ENCODE data around the gene BCAR1. TPM values are rescaled to one million over a fixed set of nuclear protein-coding genes. Genes with fewer than 3 reads are reported as not detected.

Gene BCAR1
- total RNA-seq, 4 donors from 2014 or later: 51.1 to 89.9 (median 71.3) TPM

GRCh38 chr16:75204410-75204758 is 47.0 kb downstream of the BCAR1 start:
- TF ChIP-seq CTCF (IDR thresholded peaks at IDR 0.05) (no peak), POLR2A (IDR thresholded peaks at IDR 0.05) (no peak)
- H3K9me3 ChIP-seq: no peaks in the 10 kb centered on the region
- H3K27me3 ChIP-seq: no peaks in the 10 kb centered on the region
- intact Hi-C loops (cut with DNase I): loop anchor here (10.0 kb wide), 1 partner anchor 180 kb away; no protein-coding TSS in a partner anchor
- no peak overlapping the region for H3K4me3 ChIP-seq (replicated peaks in 1 of 3)
- no peak for DNase-seq
- H3K4me1 ChIP-seq: peaks cover 0 to 11% of the 10 kb centered on the region in 2 donors
- H3K36me3 ChIP-seq: no peaks in the 10 kb centered on the region
- 96 to 100% methylated on average over 1 to 6 of the region's 6 CpGs for WGBS, 2 donors
- no peak overlapping the region for H3K27ac ChIP-seq

- H3K36me3 ChIP-seq: no peaks in the 10 kb centered on the region
- no peaks in the 10 kb centered on the region for H3K27me3 ChIP-seq
- no peak overlapping the region for H3K27ac ChIP-seq
- no peaks in the 10 kb centered on the region for H3K9me3 ChIP-seq
- DNase-seq: no peak
- TF ChIP-seq CTCF (IDR thresholded peaks at IDR 0.05) (no peak), POLR2A (IDR thresholded peaks at IDR 0.05) (no peak)
- WGBS, 2 donors: 84% methylated on average over 9 to 13 of the region's 13 CpGs
- peaks cover 0 to 11% of the 10 kb centered on the region in 2 donors for H3K4me1 ChIP-seq
- intact Hi-C loops (cut with DNase I): loop anchor here (10.0 kb wide), 1 partner anchor 181 kb away; no protein-coding TSS in a partner anchor
- H3K4me3 ChIP-seq (replicated peaks in 1 of 3): no peak overlapping the region
These were observed 47.6 kb downstream of the BCAR1 start for GRCh38 chr16:75203667-75204409.

DNA sequence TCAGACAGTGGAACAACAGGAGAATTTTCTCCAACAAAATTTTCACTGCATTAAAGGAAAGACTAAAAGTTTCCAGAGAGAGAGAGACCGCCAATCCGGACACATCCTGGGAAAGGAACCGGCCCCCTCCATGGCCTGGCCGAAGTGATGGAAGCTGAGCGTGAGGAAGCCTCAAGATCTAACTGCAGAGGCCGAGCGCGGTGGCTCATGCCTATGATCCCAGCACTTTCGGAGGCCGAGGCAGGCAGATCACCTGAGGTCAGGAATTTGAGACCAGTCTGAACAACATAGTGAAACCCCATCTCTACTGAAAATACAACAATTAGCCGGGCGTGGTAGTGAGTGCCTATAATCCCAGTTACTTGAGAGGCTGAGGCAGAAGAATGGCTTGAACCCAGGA is 48.3 kb downstream of the BCAR1 start:
- Histone ChIP-seq H3K27ac (no peak overlapping the region), H3K4me3 (replicated peaks in 1 of 3) (no peak overlapping the region), H3K9me3 (no peaks in the 10 kb centered on the region), H3K4me1 (peaks cover 0 to 11% of the 10 kb centered on the region in 2 donors), H3K36me3 (no peaks in the 10 kb centered on the region), H3K27me3 (no peaks in the 10 kb centered on the region)
- no peak for TF ChIP-seq POLR2A (IDR thresholded peaks at IDR 0.05)
- TF ChIP-seq CTCF (IDR thresholded peaks at IDR 0.05): no peak
- no peak for DNase-seq
- 85 to 87% methylated on average over 11 to 12 of the region's 12 CpGs for WGBS, 2 donors
- intact Hi-C loops (cut with DNase I): loop anchor here (10.0 kb wide), 1 partner anchor 182 kb away; no protein-coding TSS in a partner anchor

- TF ChIP-seq CTCF (IDR thresholded peaks at IDR 0.05) (no peak), POLR2A (IDR thresholded peaks at IDR 0.05) (no peak)
- no peak for DNase-seq
- Histone ChIP-seq H3K36me3 (no peaks in the 10 kb centered on the region), H3K4me1 (peaks cover 0 to 11% of the 10 kb centered on the region in 2 donors), H3K27ac (no peak overlapping the region), H3K27me3 (no peaks in the 10 kb centered on the region), H3K9me3 (no peaks in the 10 kb centered on the region), H3K4me3 (replicated peaks in 1 of 3) (no peak overlapping the region)
- intact Hi-C loops (cut with DNase I): loop anchor here (10.0 kb wide), 1 partner anchor 183 kb away; no protein-coding TSS in a partner anchor
- WGBS, 2 donors: 92 to 94% methylated on average over 13 of the region's 13 CpGs
These were observed 49.3 kb downstream of the BCAR1 start for GRCh38 chr16:75202069-75202590.

DNA sequence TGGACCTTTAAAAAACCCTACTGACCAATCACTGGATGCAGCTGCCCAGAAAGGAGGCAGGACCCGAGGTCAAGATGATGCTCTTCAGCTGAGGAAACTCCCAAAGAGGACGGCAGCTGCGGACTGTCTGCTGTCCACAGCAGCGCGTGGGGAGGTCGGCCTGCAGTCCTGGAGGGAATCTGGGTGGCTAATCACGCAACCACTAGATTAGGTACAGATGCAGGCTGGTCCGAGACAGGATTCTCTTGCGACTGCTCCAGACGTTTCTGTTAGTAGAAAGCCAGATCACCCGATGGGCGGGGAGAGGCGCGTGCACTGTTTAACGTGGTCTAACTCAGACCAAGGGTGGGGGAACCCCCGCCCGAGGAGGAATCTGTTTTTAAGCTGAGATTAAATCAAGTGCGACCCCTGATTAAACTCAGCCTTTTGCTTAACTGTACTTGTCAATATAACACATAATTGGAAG is 53.3 kb downstream of the BCAR1 start:
- no peak for DNase-seq
- no peaks in the 10 kb centered on the region for H3K27me3 ChIP-seq
- 47 to 48% methylated on average over 13 to 18 of the region's 18 CpGs for WGBS, 2 donors
- H3K36me3 ChIP-seq: no peaks in the 10 kb centered on the region
- TF ChIP-seq CTCF (IDR thresholded peaks at IDR 0.05): no peak
- TF ChIP-seq POLR2A (IDR thresholded peaks at IDR 0.05): no peak
- H3K9me3 ChIP-seq: no peaks in the 10 kb centered on the region
- H3K4me3 ChIP-seq (replicated peaks in 1 of 3): no peak overlapping the region
- no peaks in the 10 kb centered on the region for H3K4me1 ChIP-seq
- intact Hi-C loops (cut with DNase I): loop anchor here (5.0 kb wide), 1 partner anchor 34 kb away; no protein-coding TSS in a partner anchor
- no peak overlapping the region for H3K27ac ChIP-seq
